ENCODE measurements around the gene CD4.

The CD4 gene

DNA sequence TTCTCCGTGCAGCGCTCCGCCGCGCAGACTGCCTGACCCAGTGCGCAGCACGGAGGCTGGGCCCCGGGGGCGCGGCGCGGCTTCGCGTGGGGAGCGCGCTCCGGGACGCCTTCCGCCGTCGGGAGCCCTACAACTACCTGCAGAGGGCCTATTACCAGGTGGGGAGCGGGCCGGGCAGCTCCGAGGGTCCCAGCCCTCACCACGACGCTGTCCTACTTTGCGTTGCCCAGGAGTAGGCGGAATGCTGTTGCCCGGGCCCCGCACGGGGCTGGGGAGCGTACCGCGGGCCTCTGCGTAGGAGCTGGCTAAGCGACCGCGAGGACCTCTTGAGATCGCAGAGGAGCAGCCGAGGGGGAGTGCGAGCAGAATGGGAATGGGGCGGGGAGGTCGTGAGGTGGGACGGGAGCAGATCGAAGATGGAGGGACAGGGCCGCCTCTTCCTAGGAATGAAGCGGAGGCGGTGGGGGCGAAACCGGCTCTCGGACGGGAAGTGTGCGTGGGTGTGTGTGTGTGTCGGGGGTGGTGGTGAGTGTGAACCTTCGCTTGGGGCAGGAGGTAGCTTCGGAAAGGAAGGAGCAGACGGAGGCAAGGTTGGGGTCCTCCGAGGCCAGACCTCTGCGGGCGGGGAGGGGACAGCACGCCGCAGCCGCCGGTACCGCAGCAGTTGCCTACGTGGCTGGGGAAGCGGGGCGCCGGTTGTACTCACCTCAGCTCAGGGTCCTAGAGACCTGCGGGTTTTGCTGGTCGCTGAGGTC lies 39.6 kb downstream of the CD4 start:
- H3K27me3 ChIP-seq (ENCODE audit: control insufficient read depth, insufficient read depth, low read length): no peaks in the 10 kb centered on the region
- TF ChIP-seq, protein P1, sequence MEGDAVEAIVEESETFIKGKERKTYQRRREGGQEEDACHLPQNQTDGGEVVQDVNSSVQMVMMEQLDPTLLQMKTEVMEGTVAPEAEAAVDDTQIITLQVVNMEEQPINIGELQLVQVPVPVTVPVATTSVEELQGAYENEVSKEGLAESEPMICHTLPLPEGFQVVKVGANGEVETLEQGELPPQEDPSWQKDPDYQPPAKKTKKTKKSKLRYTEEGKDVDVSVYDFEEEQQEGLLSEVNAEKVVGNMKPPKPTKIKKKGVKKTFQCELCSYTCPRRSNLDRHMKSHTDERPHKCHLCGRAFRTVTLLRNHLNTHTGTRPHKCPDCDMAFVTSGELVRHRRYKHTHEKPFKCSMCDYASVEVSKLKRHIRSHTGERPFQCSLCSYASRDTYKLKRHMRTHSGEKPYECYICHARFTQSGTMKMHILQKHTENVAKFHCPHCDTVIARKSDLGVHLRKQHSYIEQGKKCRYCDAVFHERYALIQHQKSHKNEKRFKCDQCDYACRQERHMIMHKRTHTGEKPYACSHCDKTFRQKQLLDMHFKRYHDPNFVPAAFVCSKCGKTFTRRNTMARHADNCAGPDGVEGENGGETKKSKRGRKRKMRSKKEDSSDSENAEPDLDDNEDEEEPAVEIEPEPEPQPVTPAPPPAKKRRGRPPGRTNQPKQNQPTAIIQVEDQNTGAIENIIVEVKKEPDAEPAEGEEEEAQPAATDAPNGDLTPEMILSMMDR (IDR thresholded peaks at IDR 0.05): no peak
- H2AFZ ChIP-seq: peak overlapping the region; percentile 95
- H3K27ac ChIP-seq: peak overlapping the region; percentile 77
- no peaks in the 10 kb centered on the region for H3K36me3 ChIP-seq (ENCODE audit: control insufficient read depth, insufficient read depth, low read length)
- peak overlapping the region; percentile 83 for H3K4me3 ChIP-seq (ENCODE audit: low read depth, low read length)
- no peaks in the 10 kb centered on the region for H3K9me3 ChIP-seq (ENCODE audit: control insufficient read depth, low read length)
- no peaks in the 10 kb centered on the region for H3K79me2 ChIP-seq
- peak overlapping the region; percentile 96 for H3K9ac ChIP-seq
- peaks cover 13% of the 10 kb centered on the region for H3K4me1 ChIP-seq
- peak overlapping the region; percentile 99 for H3K4me2 ChIP-seq (ENCODE audit: low read length)

DNA sequence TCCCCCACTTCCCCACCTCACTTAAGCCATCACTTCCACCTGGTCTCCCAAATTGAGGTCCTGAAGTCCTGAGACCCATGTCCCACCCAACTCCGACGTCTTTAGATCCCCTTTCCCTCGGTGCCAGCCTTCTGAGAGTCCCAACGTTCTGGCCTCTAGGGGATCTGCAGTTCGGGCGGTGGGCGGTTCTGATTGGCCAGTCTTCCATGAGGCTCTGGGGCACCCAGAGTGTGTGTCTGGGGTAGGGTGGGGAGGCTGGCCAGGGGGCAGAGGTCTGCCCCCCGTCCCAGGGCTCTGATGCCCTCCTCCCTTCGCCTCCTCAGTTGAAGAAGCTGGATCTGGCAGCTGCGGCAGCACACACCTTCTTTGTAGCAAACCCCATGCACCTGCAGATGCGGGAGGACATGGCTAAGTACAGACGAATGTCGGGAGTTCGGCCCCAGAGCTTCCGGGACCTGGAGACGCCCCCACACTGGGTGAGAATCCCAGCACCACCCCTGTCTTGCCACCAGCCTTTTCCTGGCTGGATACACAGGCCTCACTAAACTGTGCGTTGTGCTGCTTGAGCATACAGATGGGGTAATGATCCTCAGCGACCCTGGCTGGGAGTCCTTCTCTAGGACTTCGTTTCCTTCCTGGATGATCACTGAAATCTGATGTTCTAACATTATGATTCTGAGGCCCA lies 40.4 kb downstream of the CD4 start:
- Histone ChIP-seq H3K9ac (peak overlapping the region; percentile 96), H3K27ac (peak overlapping the region; percentile 77), H3K36me3 (ENCODE audit: control insufficient read depth, insufficient read depth, low read length) (no peaks in the 10 kb centered on the region), H2AFZ (peak overlapping the region; percentile 95), H3K4me2 (ENCODE audit: low read length) (peak overlapping the region; percentile 99), H3K27me3 (ENCODE audit: control insufficient read depth, insufficient read depth, low read length) (no peaks in the 10 kb centered on the region), H3K9me3 (ENCODE audit: control insufficient read depth, low read length) (no peaks in the 10 kb centered on the region), H3K79me2 (no peaks in the 10 kb centered on the region), H3K4me3 (ENCODE audit: low read depth, low read length) (peak overlapping the region; percentile 83), H3K4me1 (peaks cover 13% of the 10 kb centered on the region)
- TF ChIP-seq, protein P1 (IDR thresholded peaks at IDR 0.05): no peak

DNA sequence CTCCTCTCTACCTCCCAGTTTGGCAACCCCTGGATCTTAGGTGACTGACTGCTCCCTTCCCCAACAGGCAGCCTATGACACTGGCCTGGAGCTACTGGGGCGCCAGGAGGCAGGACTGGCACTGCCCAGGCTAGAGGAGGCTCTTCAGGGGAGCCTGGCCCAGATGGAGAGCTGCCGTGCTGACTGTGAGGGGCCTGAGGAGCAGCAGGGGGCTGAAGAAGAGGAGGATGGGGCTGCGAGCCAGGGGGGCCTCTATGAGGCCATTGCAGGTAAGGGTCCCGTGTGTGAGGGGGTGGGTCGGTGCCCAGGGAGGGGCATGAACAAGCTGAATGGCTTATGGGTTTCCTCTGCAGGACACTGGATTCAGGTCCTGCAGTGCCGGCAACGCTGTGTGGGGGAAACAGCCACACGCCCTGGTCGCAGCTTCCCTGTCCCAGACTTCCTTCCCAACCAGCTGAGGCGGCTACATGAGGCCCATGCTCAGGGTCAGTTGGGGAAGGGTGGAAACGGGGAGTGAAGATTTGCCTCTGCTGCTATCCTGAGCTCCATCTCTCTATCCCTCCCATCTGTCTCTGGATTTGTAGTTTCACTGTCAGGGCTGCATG lies 41.1 kb downstream of the CD4 start:
- TF ChIP-seq, protein P1 (IDR thresholded peaks at IDR 0.05): no peak
- H3K27me3 ChIP-seq (ENCODE audit: control insufficient read depth, insufficient read depth, low read length): no peaks in the 10 kb centered on the region
- H3K79me2 ChIP-seq: no peaks in the 10 kb centered on the region
- H3K27ac ChIP-seq: no peak overlapping the region
- no peaks in the 10 kb centered on the region for H3K36me3 ChIP-seq (ENCODE audit: control insufficient read depth, insufficient read depth, low read length)
- peaks cover 12% of the 10 kb centered on the region for H3K4me1 ChIP-seq
- H2AFZ ChIP-seq: no peak overlapping the region
- H3K9ac ChIP-seq: no peak overlapping the region
- no peaks in the 10 kb centered on the region for H3K9me3 ChIP-seq (ENCODE audit: control insufficient read depth, low read length)
- H3K4me3 ChIP-seq (ENCODE audit: low read depth, low read length): no peak overlapping the region
- H3K4me2 ChIP-seq (ENCODE audit: low read length): no peak overlapping the region

DNA sequence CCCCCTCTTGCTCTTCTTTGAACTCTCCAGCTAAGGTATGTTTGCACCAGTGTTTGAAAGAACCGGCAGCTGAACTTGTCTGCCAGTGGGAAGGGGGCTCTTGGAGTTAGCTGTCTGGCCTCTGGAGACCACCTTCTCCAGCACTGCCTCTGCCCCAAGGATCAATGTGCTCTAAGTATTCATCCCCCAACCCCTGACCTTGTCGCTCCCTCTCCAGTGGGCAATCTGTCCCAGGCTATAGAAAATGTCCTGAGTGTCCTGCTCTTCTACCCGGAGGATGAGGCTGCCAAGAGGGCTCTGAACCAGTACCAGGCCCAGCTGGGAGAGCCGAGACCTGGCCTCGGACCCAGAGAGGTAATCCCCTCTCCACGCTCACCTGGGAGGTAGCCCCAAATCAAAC lies 41.7 kb downstream of the CD4 start:
- Histone ChIP-seq H3K4me1 (peaks cover 11% of the 10 kb centered on the region), H3K27me3 (ENCODE audit: control insufficient read depth, insufficient read depth, low read length) (no peaks in the 10 kb centered on the region), H3K9ac (no peak overlapping the region), H3K4me3 (ENCODE audit: low read depth, low read length) (no peak overlapping the region), H3K9me3 (ENCODE audit: control insufficient read depth, low read length) (no peaks in the 10 kb centered on the region), H3K36me3 (ENCODE audit: control insufficient read depth, insufficient read depth, low read length) (no peaks in the 10 kb centered on the region), H3K79me2 (no peaks in the 10 kb centered on the region), H3K27ac (no peak overlapping the region), H3K4me2 (ENCODE audit: low read length) (no peak overlapping the region), H2AFZ (no peak overlapping the region)
- TF ChIP-seq, protein P1 (IDR thresholded peaks at IDR 0.05): no peak

Measured in parathyroid adenoma (tissue), 2 donors.